Activated CD4-positive, alpha-beta memory T cell treated with anti-CD3 and anti-CD28 coated beads, Interleukin-2, amount 10 ng/mL, durations not matched to agents 7 days and 5 days (primary cell): ENCODE measurements around the gene URGCP. TPM values are rescaled to one million over a fixed set of nuclear protein-coding genes. Genes with fewer than 3 reads are reported as not detected.
"Not testable (repeated sequence)": the region's sequence is repeated elsewhere in the genome, so short reads cannot be mapped to it uniquely, and the experiment has no call there.

Experiments used
- CTCF ChIA-PET: fragments of 350-600 bp; sonication (Branson Sonifier 250); formaldehyde crosslinking; loops from one replicate; lab custom pipeline; 2021; ENCODE audit warnings: antibody characterized with exemption, inconsistent platforms; lab: Charles Lee
- POLR2A ChIA-PET: fragments of 350-600 bp; sonication (Branson Sonifier 250); formaldehyde crosslinking; loops from one replicate; lab custom pipeline; 2021; ENCODE audit warnings: antibody characterized with exemption; lab: Charles Lee
- DNase-seq: peaks from one replicate; pipeline ENCODE4 v3.0.0-alpha.2; 2020
- H3K27ac Mint-ChIP-seq: one replicate; pipeline ENCODE4 v1.8.0; 2021; ENCODE audit warnings: mild to moderate bottlenecking, mixed read lengths
- H3K27me3 Mint-ChIP-seq: one replicate; pipeline ENCODE4 v1.8.0; 2021; ENCODE audit warnings: mixed read lengths
- H3K36me3 Mint-ChIP-seq: one replicate; pipeline ENCODE4 v1.8.0; 2021; ENCODE audit warnings: low read depth, mixed read lengths
- H3K4me1 Mint-ChIP-seq: one replicate; pipeline ENCODE4 v1.8.0; 2021; ENCODE audit warnings: mixed read lengths
- H3K4me3 Mint-ChIP-seq: one replicate; pipeline ENCODE4 v1.8.0; 2021; ENCODE audit warnings: mild to moderate bottlenecking, mixed read lengths
- H3K9me3 Mint-ChIP-seq: one replicate; pipeline ENCODE4 v1.8.0; 2021; ENCODE audit warnings: mixed read lengths
- total RNA-seq, 2 experiments: library from RNA; stranded (reverse); gene quantifications; one replicate each; pipeline ENCODE4 v1.2.3, GENCODE V29; 2021

Gene URGCP
- total RNA-seq, 2 experiments from 2014 or later, result 19.8 to 20.1 TPM

DNA sequence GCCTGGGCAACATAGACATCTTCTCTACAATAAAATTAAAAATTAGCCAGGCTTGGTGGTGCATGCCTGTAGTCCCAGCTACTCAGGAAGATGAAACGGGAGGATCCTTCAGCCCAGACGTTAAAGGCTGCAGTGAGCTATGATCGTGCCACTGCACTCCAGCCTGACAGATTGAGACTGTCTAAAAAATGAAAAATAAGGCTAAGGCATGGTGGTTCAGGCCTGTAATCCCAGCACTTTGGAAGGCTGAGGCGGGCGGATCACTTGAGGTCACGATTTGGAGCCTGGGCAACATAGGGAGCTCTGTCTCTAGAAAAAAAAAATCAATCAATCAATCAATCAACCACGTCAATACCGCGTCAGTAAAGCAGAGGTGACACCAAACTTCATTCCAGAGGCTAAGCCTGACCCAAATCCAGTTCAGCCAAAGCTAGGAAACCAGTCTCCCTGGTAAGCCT is 68.2 kb downstream of the URGCP start:
- ChIA-PET CTCF (interaction anchor here (0.6 to 3.9 kb wide), 38 partner anchors 10 to 1862 kb away, joined by 3 to 67 read pairs (median 4); partner anchors contain the start of genes BLVRA, COA1, MRPS24 and STK17A), POLR2A (interaction anchor here (1.0 to 3.0 kb wide), 3 partner anchors 80 to 256 kb away, joined by 3 to 20 read pairs (median 12); partner anchors contain the start of genes BLVRA, COA1 and STK17A)
- Mint-ChIP-seq H3K27me3 (peaks cover 4% of the 10 kb centered on the region), H3K27ac (no peak overlapping the region), H3K9me3 (no peaks in the 10 kb centered on the region), H3K4me1 (peaks cover 21% of the 10 kb centered on the region), H3K36me3 (no peaks in the 10 kb centered on the region), H3K4me3 (no peak overlapping the region)
- no peak for DNase-seq

DNA sequence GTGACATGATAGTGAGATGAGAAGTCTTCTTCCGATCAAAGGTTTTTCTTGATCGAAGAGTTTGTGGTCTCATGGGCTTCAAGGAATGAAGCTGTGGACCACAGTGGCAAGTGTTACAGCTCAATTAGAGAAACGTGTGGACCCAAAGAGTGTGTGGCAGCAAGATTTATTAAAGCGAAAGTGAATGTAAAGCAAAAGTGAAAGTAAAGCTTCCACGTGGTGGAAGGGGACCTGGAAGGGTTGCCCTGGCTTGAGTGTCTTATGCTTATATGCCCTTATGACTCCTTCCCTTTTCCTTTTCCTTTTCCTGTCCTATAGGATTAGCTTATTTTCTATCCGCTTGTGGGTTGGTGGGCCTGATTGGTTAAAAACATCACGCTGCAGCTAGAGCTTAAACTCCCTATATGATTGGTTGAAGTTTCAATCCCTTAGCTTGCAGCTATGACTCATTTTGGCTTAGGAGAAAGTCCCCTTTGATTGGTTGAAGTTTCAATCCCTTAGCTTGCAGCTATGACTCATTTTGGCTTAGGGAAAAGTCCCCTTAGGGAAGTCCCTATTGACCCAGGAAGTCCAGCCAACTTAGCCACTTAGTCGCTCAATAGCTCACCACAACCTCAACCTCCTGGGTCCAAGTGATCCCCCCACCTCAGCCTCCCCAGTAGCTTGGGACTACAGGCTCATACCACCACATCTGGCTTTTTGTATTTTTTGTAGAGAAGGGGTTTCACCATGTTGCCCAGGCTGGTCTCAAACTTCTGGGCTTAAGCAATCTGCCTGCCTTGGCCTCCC is 71.7 kb downstream of the URGCP start:
- Mint-ChIP-seq H3K27ac (peak overlapping the region; percentile 63), H3K36me3 (no peaks in the 10 kb centered on the region), H3K4me3 (peak overlapping the region; percentile 84), H3K27me3 (peaks cover 4% of the 10 kb centered on the region), H3K4me1 (peaks cover 25% of the 10 kb centered on the region), H3K9me3 (peaks cover 3% of the 10 kb centered on the region)
- ChIA-PET POLR2A (interaction anchor here (0.9 to 4.2 kb wide), 10 partner anchors 8 to 252 kb away, joined by 3 to 29 read pairs (median 4); partner anchors contain the start of genes BLVRA, COA1, MRPS24 and STK17A), CTCF (interaction anchor here (0.9 to 4.8 kb wide), 8 partner anchors 8 to 252 kb away, joined by 3 to 31 read pairs (median 3); partner anchors contain the start of genes COA1 and STK17A)
- DNase-seq, result peak; percentile 37

DNA sequence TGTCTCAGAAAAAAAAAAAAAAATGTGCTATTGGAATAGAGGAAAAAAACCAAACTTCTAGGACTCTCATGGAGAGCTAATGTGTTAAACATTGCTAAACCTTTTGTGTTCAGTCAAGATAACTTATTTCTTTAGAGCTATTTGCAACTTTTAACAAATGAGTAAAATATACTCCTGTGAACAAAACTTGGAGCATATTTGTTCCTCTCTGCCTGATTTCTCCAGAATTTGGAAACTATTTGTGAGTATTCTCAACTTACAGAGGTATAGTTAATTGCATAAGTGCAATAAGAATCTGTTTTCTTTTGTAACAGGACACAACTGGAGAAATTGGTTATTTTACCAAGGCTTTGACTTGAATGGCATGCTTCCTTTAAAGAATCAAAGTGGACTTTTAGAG is 75.5 kb downstream of the URGCP start:
- Mint-ChIP-seq H3K27me3 (peaks cover 18% of the 10 kb centered on the region), H3K4me1 (peaks cover 21% of the 10 kb centered on the region)
- CTCF ChIA-PET, result interaction anchor here (4.8 kb wide), 1 partner anchor 248 kb away, joined by 31 read pairs; the partner anchor contains the start of gene STK17A
- DNase-seq, POLR2A ChIA-PET, H3K9me3 Mint-ChIP-seq, H3K27ac Mint-ChIP-seq, H3K36me3 Mint-ChIP-seq, H3K4me3 Mint-ChIP-seq: not testable (repeated sequence)

Other genes with a start within 250 kb of the URGCP start
- gene COA1, start 177.1 kb downstream of the URGCP start, total RNA-seq, result 10 to 100 TPM; 56.0 to 57.3 TPM
- gene BLVRA, start 147.9 kb downstream of the URGCP start, total RNA-seq, result 10 to 100 TPM; 38.1 to 42.4 TPM
- 10 to 100 TPM; 74.6 to 76.5 TPM for gene MRPS24, start 37.1 kb downstream of the URGCP start, total RNA-seq
- 1 to 10 TPM; 5.3 to 6.8 TPM for gene UBE2D4, start 19.8 kb upstream of the URGCP start, total RNA-seq
- not detected for gene SPDYE1, start 91.3 kb upstream of the URGCP start, total RNA-seq
- 100 to 1,000 TPM; 175 to 176 TPM for gene DBNL, start 138.1 kb upstream of the URGCP start, total RNA-seq
- gene PGAM2, start 159.0 kb upstream of the URGCP start, total RNA-seq, result under 1 TPM in 1 of 2 experiments, not detected in 1; 0.43 TPM
- 10 to 100 TPM; 29.4 to 30.7 TPM for gene POLM, start 175.9 kb upstream of the URGCP start, total RNA-seq
- under 1 TPM; 0.30 to 0.38 TPM for gene AEBP1, start 197.7 kb upstream of the URGCP start, total RNA-seq
- gene POLD2, start 217.0 kb upstream of the URGCP start, total RNA-seq, result 10 to 100 TPM; 82.3 to 84.6 TPM
- not detected for gene MYL7, start 234.7 kb upstream of the URGCP start, total RNA-seq